ENCODE measurements around the gene TMEM63B. TPM values are rescaled to one million over a fixed set of nuclear protein-coding genes. Genes with fewer than 3 reads are reported as not detected.

Gene TMEM63B
- total RNA-seq, 6 donors from 2014 or later = 89.8 to 198 (median 128) TPM

DNA sequence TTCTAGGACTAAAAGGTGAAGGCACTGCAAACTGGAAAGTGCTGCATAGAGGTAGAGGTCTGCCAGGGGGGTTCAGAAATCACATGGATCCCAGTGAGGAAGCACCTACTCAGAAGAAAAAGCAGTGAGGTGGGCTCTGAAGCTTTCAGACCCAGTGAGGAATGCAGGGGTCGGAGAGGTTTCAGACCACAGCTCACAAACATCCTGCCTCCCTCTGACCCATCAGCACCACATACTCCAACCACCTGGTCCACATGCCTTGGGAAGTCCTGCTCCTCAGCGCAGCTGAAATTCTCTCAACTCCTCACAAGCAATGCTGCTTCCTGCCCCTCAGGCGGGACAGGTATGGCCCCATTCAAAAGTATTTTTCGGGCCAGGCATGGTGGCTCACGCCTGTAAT lies 20.3 kb upstream of the TMEM63B start:
- H3K27me3 ChIP-seq = no peaks in the 10 kb centered on the region
- TF ChIP-seq POLR2A (IDR thresholded peaks at IDR 0.05) (no peak), EP300 (IDR thresholded peaks at IDR 0.05) (no peak), POLR2AphosphoS5 (IDR thresholded peaks at IDR 0.05) (no peak)
- TF ChIP-seq, protein P1, sequence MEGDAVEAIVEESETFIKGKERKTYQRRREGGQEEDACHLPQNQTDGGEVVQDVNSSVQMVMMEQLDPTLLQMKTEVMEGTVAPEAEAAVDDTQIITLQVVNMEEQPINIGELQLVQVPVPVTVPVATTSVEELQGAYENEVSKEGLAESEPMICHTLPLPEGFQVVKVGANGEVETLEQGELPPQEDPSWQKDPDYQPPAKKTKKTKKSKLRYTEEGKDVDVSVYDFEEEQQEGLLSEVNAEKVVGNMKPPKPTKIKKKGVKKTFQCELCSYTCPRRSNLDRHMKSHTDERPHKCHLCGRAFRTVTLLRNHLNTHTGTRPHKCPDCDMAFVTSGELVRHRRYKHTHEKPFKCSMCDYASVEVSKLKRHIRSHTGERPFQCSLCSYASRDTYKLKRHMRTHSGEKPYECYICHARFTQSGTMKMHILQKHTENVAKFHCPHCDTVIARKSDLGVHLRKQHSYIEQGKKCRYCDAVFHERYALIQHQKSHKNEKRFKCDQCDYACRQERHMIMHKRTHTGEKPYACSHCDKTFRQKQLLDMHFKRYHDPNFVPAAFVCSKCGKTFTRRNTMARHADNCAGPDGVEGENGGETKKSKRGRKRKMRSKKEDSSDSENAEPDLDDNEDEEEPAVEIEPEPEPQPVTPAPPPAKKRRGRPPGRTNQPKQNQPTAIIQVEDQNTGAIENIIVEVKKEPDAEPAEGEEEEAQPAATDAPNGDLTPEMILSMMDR (IDR thresholded peaks at IDR 0.05) = no peak
- no peak overlapping the region for H3K4me3 ChIP-seq
- H3K27ac ChIP-seq = peak overlapping the region in 2 of 4 donors; percentile 12 to 24
- peaks cover 0 to 50% (median 20%) of the 10 kb centered on the region in 4 donors for H3K36me3 ChIP-seq
- no peak for ATAC-seq (ENCODE audit: low FRiP score in 2 of 2)
- WGBS, 2 donors = 90% methylated on average over 5 of the region's 5 CpGs
- no peaks in the 10 kb centered on the region for H3K9me3 ChIP-seq
- DNase-seq = no peak
- H3K4me1 ChIP-seq = peaks cover 25 to 48% (median 31%) of the 10 kb centered on the region in 4 donors

DNA sequence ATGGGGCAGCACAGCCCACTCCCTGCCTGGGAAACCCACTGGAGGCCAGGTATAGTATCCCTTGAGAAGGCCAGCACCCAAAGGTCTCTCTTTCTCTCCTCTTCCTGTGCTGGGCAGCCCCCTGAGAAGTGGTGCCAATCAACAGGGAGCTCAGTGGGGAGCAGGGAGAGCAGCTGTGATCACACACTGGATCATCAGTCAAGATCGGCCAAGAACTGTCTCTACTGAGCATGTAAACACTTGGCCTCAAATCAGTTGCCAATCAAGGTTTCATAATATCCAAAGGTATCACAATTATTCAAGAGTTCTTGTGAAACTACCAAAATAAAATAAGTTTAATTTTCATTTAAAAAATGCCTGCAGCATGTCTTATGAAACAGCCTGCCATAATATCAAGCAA lies 18.9 kb upstream of the TMEM63B start:
- no peak for DNase-seq
- 61 to 89% methylated on average over 1 of the region's 1 CpG for WGBS, 2 donors
- peaks cover 21 to 45% (median 29%) of the 10 kb centered on the region in 4 donors for H3K4me1 ChIP-seq
- no peak for ATAC-seq (ENCODE audit: low FRiP score in 2 of 2)
- no peaks in the 10 kb centered on the region for H3K9me3 ChIP-seq
- H3K4me3 ChIP-seq = no peak overlapping the region
- peaks cover 4 to 65% (median 29%) of the 10 kb centered on the region in 4 donors for H3K36me3 ChIP-seq
- no peak overlapping the region for H3K27ac ChIP-seq
- TF ChIP-seq EP300 (IDR thresholded peaks at IDR 0.05) = no peak
- TF ChIP-seq, protein P1 (IDR thresholded peaks at IDR 0.05) = no peak
- TF ChIP-seq POLR2AphosphoS5 (IDR thresholded peaks at IDR 0.05) = no peak
- no peak for TF ChIP-seq POLR2A (IDR thresholded peaks at IDR 0.05)
- no peaks in the 10 kb centered on the region for H3K27me3 ChIP-seq

DNA sequence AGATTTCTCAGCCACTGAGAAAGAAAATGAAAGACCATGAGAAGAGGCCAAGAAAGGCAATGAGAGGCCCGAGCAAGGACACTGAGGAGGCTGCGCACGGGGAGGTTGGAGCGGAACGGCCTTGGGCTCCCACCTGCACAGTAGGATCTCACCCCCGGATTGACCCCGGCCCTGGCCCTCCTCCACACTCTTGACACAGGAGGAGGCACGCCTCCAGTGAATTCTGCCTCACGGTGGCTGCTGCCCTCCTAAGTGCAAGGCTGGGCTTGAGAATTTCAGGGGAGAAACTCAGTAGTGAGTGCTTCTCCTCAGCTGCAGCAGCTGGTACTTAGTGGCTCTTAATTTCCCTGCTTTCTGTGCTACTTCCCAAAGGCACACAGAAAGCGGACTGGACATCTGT lies 18.1 kb upstream of the TMEM63B start:
- Histone ChIP-seq H3K36me3 (peaks cover 9 to 65% (median 34%) of the 10 kb centered on the region in 4 donors), H3K4me3 (no peak overlapping the region), H3K27ac (no peak overlapping the region), H3K27me3 (no peaks in the 10 kb centered on the region), H3K4me1 (peaks cover 19 to 38% (median 23%) of the 10 kb centered on the region in 4 donors), H3K9me3 (no peaks in the 10 kb centered on the region)
- TF ChIP-seq, protein P1 (IDR thresholded peaks at IDR 0.05) = no peak
- TF ChIP-seq POLR2A (IDR thresholded peaks at IDR 0.05) (no peak), EP300 (IDR thresholded peaks at IDR 0.05) (no peak), POLR2AphosphoS5 (IDR thresholded peaks at IDR 0.05) (no peak)
- ATAC-seq (ENCODE audit: low FRiP score in 2 of 2) (no peak), DNase-seq (no peak)
- WGBS, 2 donors = 83 to 94% methylated on average over 9 to 10 of the region's 10 CpGs

DNA sequence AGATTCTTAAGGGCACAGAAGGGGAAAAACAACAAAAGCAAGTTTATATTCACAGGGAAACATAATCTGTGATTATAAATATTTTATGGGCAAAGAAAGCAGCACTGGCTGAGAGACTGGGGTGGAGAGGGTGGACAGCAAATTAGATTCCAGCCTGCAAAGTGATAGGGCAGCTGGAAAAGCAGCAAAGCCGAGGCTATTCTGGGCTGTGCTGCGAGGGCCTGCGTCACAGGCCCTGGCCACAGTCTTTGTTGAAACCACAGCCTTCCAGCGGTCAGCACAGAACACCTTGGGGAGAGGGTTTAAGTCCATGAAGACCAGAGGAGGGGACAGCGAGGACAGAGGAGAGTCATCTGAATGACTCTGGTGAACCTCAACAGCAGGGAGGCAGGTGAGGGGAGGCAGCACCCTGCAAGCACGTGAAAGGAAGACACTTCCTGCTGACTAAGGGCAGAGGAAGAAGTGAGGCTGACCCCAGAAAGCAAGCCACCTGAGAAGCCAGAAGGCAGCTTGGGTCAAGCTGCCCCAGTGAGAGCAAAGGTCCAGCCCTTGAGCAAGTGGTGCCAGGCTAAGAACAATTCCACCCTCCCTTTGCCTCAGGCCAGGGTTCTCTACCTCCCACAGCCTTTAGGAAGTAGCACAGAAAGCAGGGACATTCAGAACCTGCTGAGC lies 17.2 kb upstream of the TMEM63B start:
- peak overlapping the region in 3 of 4 donors; percentile 2 to 6 (median 2) for H3K27ac ChIP-seq
- no peaks in the 10 kb centered on the region for H3K27me3 ChIP-seq
- no peak for DNase-seq
- peaks cover 9 to 29% (median 15%) of the 10 kb centered on the region in 4 donors for H3K4me1 ChIP-seq
- H3K36me3 ChIP-seq = peaks cover 9 to 72% (median 38%) of the 10 kb centered on the region in 4 donors
- H3K9me3 ChIP-seq = no peaks in the 10 kb centered on the region
- TF ChIP-seq, protein P1 (IDR thresholded peaks at IDR 0.05) = no peak
- TF ChIP-seq POLR2AphosphoS5 (IDR thresholded peaks at IDR 0.05) (no peak), EP300 (IDR thresholded peaks at IDR 0.05) (no peak), POLR2A (IDR thresholded peaks at IDR 0.05) (no peak)
- WGBS, 2 donors = 75 to 83% methylated on average over 6 of the region's 6 CpGs
- H3K4me3 ChIP-seq = no peak overlapping the region
- ATAC-seq (ENCODE audit: low FRiP score in 2 of 2) = no peak

DNA sequence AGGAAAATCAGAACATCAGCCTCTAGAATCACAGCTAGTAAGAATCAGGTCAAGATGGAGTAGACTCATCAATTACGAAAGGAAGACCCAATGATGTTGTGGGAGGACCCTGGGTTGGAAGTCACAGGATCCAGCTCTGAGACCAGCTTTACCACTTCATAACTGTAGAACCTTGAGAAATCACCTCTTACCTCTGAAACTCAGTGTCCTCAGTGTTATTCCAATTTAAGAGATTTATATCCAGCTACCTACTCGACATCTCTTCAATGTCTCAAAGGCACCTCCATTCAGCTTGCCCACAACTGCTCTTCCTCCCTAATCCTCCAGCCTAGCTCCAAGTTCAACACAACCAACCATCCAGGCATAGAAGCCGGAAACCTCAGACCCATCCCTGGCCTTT lies 16.4 kb upstream of the TMEM63B start:
- Histone ChIP-seq H3K36me3 (peaks cover 9 to 80% (median 44%) of the 10 kb centered on the region in 4 donors), H3K27me3 (no peaks in the 10 kb centered on the region), H3K9me3 (no peaks in the 10 kb centered on the region), H3K27ac (peak overlapping the region in 2 of 4 donors; percentile 11 to 37), H3K4me1 (peaks cover 4 to 22% (median 7%) of the 10 kb centered on the region in 4 donors), H3K4me3 (no peak overlapping the region)
- DNase-seq (no peak), ATAC-seq (ENCODE audit: low FRiP score in 2 of 2) (no peak)
- TF ChIP-seq, protein P1 (IDR thresholded peaks at IDR 0.05) = no peak
- TF ChIP-seq EP300 (IDR thresholded peaks at IDR 0.05) = no peak
- TF ChIP-seq POLR2AphosphoS5 (IDR thresholded peaks at IDR 0.05) = no peak
- no peak for TF ChIP-seq POLR2A (IDR thresholded peaks at IDR 0.05)
- WGBS, 2 donors = 96 to 98% methylated on average over 3 of the region's 3 CpGs
